Nephron (organoid): Measurements from ENCODE around the gene SNX30.

Source experiments
- H3K27ac Mint-ChIP-seq, 3 experiments: 2 replicates each; pipeline ENCODE4 v1.8.0; 2020; ENCODE audit warnings: mixed read lengths in 3 of 3, mild to moderate bottlenecking in 2 of 3, moderate library complexity in 1 of 3
- H3K27me3 Mint-ChIP-seq: 2 replicates; pipeline ENCODE4 v1.8.0; 2021; ENCODE audit warnings: low read depth, mild to moderate bottlenecking, moderate library complexity, mixed read lengths
- H3K36me3 Mint-ChIP-seq: 2 replicates; pipeline ENCODE4 v1.8.0; 2020; ENCODE audit warnings: low read depth, mixed read lengths
- H3K4me1 Mint-ChIP-seq: 2 replicates; pipeline ENCODE4 v1.8.0; 2020; ENCODE audit warnings: mixed read lengths
- H3K4me3 Mint-ChIP-seq, 3 experiments: 2 replicates each; pipeline ENCODE4 v1.8.0; 2020; ENCODE audit warnings: mild to moderate bottlenecking in 3 of 3, mixed read lengths in 3 of 3, moderate library complexity in 2 of 3
- H3K9me3 Mint-ChIP-seq: 2 replicates; pipeline ENCODE4 v1.8.0; 2020; ENCODE audit warnings: mixed read lengths
- TF ChIP-seq, protein P1 (sequence below), 3 experiments: fragments of 200-600 bp; sonication (generic); IDR thresholded peaks; one replicate each; pipeline ENCODE4 v1.5.0; 2021; ENCODE audit warnings: antibody characterized with exemption in 3 of 3; ENCODE audit not compliant: unreplicated experiment in 3 of 3

The SNX30 gene

DNA sequence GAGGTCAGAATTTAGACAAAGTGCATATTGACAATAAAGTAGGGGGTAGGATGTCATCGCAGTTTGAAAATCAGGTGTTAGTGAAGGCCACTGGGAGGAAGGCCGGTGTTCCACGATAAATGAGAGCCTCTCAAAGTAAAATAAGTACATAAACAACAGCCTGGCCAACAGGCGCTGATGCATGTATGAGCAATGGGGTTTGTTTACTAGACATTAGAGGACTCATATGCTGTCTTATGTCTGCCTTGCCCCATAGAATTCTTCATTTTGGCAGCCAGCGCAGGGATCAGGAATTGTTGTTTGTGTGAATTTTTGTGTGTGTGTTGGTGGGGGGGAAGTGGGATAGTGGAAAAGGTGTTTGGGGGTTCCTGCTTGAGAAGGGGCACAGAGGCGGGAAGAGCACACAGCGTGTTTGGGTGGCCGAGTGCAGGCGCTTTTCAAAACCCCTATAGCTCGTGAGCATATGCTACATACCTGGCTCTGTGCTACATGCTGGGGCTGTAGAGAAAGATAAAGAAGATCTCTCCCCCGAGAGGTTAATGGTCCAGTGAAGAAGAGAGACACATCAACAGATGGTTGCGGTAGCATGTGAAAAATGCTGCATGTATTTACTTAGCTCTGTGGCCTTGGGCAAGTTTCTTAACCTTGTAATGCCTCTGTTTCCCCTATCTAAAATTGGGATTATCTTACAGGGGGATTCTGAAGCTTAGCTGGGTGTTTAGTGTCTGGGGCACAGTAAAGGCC is 11.5 kb downstream of the SNX30 start:
- Mint-ChIP-seq H3K4me1 (peaks cover 42% of the 10 kb centered on the region), H3K4me3 (no peak overlapping the region), H3K36me3 (peaks cover 5% of the 10 kb centered on the region), H3K27me3 (peaks cover 8% of the 10 kb centered on the region), H3K9me3 (peaks cover 7% of the 10 kb centered on the region), H3K27ac (peak overlapping the region in 2 of 3 experiments; percentile 33 to 83)
- TF ChIP-seq, protein P1, sequence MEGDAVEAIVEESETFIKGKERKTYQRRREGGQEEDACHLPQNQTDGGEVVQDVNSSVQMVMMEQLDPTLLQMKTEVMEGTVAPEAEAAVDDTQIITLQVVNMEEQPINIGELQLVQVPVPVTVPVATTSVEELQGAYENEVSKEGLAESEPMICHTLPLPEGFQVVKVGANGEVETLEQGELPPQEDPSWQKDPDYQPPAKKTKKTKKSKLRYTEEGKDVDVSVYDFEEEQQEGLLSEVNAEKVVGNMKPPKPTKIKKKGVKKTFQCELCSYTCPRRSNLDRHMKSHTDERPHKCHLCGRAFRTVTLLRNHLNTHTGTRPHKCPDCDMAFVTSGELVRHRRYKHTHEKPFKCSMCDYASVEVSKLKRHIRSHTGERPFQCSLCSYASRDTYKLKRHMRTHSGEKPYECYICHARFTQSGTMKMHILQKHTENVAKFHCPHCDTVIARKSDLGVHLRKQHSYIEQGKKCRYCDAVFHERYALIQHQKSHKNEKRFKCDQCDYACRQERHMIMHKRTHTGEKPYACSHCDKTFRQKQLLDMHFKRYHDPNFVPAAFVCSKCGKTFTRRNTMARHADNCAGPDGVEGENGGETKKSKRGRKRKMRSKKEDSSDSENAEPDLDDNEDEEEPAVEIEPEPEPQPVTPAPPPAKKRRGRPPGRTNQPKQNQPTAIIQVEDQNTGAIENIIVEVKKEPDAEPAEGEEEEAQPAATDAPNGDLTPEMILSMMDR (IDR thresholded peaks at IDR 0.05; ENCODE audit: unreplicated experiment in 3 of 3) = no peak

DNA sequence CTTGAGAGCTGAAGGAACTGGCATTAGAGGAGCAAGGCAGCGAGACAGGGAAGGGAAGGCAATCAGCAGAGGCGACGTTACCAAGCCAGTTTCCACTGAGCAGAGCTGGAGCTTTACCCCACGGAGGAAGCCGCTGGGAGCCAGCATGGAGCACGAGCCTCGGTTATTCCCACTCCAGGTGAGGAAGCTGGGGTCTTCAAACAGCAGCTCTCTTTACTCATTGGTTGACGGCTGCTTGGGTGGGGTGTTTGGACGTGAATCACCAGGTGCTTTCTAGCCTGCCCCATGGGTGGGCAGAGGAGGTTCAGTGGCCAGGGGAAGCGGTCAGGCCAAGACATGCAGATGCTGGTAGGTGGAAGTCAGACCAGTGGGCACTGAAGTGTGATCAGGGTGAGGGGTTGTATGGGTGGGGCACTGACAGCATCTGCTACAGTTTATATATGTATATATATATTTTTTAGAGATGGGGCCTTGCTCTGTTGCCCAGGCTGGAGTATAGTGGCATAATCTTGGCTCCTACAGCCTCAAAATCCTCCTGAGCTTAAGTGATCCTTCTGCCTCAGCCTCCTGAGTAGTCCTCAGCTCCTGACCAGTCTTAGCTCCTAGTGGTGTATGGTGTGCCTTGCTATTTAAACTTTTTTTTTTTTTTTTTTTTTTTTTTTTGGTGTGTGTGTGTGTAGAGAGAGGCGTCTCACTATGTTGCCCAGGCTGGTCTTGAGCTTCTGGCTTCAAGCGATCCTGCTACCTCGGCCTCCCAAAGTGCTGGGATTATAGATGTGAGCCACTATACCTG is 12.4 kb downstream of the SNX30 start:
- H3K9me3 Mint-ChIP-seq = peaks cover 11% of the 10 kb centered on the region
- H3K36me3 Mint-ChIP-seq = peaks cover 7% of the 10 kb centered on the region
- H3K4me3 Mint-ChIP-seq = no peak overlapping the region
- TF ChIP-seq, protein P1 (IDR thresholded peaks at IDR 0.05; ENCODE audit: unreplicated experiment in 3 of 3) = no peak
- H3K27ac Mint-ChIP-seq = peak overlapping the region in 2 of 3 experiments; percentile 20 to 83
- H3K4me1 Mint-ChIP-seq = peaks cover 34% of the 10 kb centered on the region
- H3K27me3 Mint-ChIP-seq = peaks cover 8% of the 10 kb centered on the region

DNA sequence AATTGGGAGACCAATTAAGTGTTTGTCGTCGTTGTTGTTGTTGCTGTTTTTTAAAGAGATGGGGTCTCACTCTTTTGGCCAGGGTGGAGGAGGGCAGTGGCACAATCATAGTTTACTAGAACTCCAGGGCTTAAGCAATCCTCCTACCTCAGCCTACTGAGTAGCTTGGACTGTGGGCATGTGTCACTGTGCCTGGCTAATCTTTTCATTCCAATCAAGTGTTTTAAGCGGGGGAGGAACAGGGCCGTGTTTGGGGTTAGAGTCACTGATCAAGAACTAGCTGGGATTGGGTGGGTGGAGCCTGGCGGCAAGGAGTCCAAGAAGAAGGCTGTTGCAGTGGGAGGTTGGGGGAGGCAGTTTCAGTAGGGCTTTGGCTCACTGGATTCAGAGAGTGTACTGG is 13.8 kb downstream of the SNX30 start:
- peaks cover 8% of the 10 kb centered on the region for H3K27me3 Mint-ChIP-seq
- TF ChIP-seq, protein P1 (IDR thresholded peaks at IDR 0.05; ENCODE audit: unreplicated experiment in 3 of 3) = no peak
- H3K4me3 Mint-ChIP-seq = peak overlapping the region in 1 of 3 experiments; percentile 45
- H3K4me1 Mint-ChIP-seq = peaks cover 30% of the 10 kb centered on the region
- H3K9me3 Mint-ChIP-seq = peaks cover 15% of the 10 kb centered on the region
- peak overlapping the region; percentile 22 to 92 (median 73) for H3K27ac Mint-ChIP-seq
- peaks cover 12% of the 10 kb centered on the region for H3K36me3 Mint-ChIP-seq

DNA sequence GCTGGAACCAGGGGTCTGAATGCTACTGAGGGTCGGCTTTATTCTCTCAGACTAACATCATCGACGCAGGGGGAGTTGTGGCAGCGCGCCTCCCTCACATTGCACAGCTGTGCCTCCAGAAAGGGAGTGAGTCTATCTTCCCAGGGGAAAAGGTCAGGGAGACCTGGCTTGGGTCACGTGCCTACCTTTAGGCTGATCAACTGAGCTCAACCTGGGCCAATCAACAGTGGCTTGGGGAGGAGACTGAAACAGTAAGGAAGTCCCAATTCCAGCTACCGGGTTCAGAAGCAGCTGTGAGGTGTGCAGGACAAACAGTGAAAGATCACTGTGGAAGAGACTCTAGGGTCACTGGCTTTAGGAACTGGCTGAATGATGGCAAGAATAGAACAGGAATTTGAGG is 14.3 kb downstream of the SNX30 start:
- Mint-ChIP-seq H3K4me1 (peaks cover 29% of the 10 kb centered on the region), H3K9me3 (peaks cover 15% of the 10 kb centered on the region), H3K4me3 (peak overlapping the region in 1 of 3 experiments; percentile 45), H3K36me3 (peaks cover 12% of the 10 kb centered on the region), H3K27me3 (peaks cover 8% of the 10 kb centered on the region), H3K27ac (peak overlapping the region in 2 of 3 experiments; percentile 73 to 92)
- TF ChIP-seq, protein P1 (IDR thresholded peaks at IDR 0.05; ENCODE audit: unreplicated experiment in 3 of 3) = no peak

DNA sequence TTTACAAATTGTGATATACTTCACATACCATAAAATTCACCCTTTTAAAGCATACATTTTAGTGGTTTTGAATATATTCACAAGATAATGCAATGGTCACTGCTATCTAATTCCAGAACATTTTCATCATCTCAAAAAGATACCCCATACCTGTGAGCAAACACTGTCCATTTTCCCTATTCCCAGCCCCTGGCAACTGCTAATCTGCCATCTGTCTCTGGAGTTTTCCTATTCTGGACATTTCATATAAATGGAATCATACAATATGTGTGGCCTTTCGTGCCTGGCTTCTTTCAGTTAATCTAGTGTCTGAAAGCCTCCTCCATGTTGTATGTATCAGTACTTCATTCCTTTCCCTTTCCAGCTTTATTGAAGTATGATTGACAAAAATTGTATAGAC is 14.7 kb downstream of the SNX30 start:
- Mint-ChIP-seq H3K27me3 (peaks cover 8% of the 10 kb centered on the region), H3K27ac (peak overlapping the region in 2 of 3 experiments; percentile 73 to 92), H3K4me3 (no peak overlapping the region), H3K36me3 (peaks cover 12% of the 10 kb centered on the region), H3K9me3 (peaks cover 15% of the 10 kb centered on the region), H3K4me1 (peaks cover 24% of the 10 kb centered on the region)
- TF ChIP-seq, protein P1 (IDR thresholded peaks at IDR 0.05; ENCODE audit: unreplicated experiment in 3 of 3) = no peak
